ENCODE data around the gene NHSL2.

The NHSL2 gene

DNA sequence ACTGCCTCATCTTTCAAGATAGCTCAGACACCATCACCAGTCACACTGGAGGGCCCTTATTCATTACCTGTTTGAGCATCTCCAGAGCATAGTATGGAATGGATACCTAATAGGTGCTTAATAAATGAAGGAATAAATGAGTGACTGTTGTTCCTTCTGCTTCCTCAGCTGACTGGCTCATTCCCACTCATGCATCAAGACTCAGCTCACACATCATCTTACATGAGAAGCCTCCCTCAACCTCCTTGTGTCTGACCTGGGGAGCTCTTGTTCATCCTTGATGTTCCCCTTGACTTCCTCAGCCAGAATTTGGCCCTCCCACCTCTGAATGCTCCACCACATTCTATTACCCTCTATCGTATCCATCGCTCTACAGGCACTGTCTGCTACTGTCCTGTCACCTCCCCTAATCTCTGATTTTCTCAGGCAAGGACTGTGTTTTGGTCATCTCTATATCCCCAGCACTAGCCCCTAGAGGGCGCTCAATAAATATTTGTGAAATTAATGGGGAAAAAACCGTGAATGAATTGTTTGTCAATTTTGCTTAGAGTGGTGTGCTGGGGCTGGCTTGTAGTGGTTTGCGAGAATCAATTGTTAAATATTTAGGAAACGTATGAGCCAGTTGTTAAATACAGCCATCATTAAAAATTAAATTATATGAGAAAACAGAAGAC lies 88.3 kb downstream of the NHSL2 start:
- no peaks in the 10 kb centered on the region for H3K36me3 ChIP-seq (ENCODE audit: control insufficient read depth, insufficient read depth, low read length)
- H3K4me3 ChIP-seq (ENCODE audit: low read depth, low read length): no peak overlapping the region
- H3K27ac ChIP-seq (ENCODE audit: low read depth, low read length): no peak overlapping the region
- H3K9me3 ChIP-seq (ENCODE audit: control insufficient read depth, insufficient read depth, low read depth, low read length): peaks cover 5% of the 10 kb centered on the region; the same call in 1 of the 2 replicates
- peaks cover 79% of the 10 kb centered on the region for H3K4me1 ChIP-seq (ENCODE audit: control insufficient read depth, insufficient read depth, low read length)
- no peaks in the 10 kb centered on the region for H3K27me3 ChIP-seq (ENCODE audit: control insufficient read depth, insufficient read depth, low read length)
- H3K9ac ChIP-seq (ENCODE audit: low read length): no peak overlapping the region

GRCh38 chrX:71999535-71999934 lies 88.9 kb downstream of the NHSL2 start:
- Histone ChIP-seq H3K36me3 (ENCODE audit: control insufficient read depth, insufficient read depth, low read length) (no peaks in the 10 kb centered on the region), H3K27ac (ENCODE audit: low read depth, low read length) (no peak overlapping the region), H3K9me3 (ENCODE audit: control insufficient read depth, insufficient read depth, low read depth, low read length) (peaks cover under 1% of the 10 kb centered on the region; the same call in 1 of the 2 replicates), H3K4me1 (ENCODE audit: control insufficient read depth, insufficient read depth, low read length) (peaks cover 77% of the 10 kb centered on the region), H3K27me3 (ENCODE audit: control insufficient read depth, insufficient read depth, low read length) (no peaks in the 10 kb centered on the region), H3K4me3 (ENCODE audit: low read depth, low read length) (no peak overlapping the region), H3K9ac (ENCODE audit: low read length) (no peak overlapping the region)

DNA sequence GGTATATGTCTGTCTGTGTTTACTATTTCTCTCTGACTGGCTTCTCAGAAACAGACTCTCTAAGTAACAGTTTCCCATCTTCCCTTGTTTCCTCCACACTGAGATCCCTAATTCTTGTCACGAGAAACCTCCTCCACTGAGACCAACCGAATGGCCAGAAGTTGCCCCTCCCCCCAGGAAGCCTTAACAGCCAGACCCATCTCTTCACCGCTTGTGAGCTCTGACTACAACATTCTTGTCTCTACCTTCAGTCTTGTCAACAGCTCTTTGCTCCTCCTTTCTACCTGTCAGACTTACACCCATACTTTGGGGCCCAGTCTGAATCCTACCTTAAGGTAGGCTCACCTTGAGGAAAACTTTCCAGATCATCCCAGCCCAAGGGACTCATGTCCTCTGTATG lies 90.8 kb downstream of the NHSL2 start:
- Histone ChIP-seq H3K27ac (ENCODE audit: low read depth, low read length) (no peak overlapping the region), H3K4me3 (ENCODE audit: low read depth, low read length) (no peak overlapping the region), H3K36me3 (ENCODE audit: control insufficient read depth, insufficient read depth, low read length) (no peaks in the 10 kb centered on the region), H3K9me3 (ENCODE audit: control insufficient read depth, insufficient read depth, low read depth, low read length) (no peaks in the 10 kb centered on the region; the same call in 1 of the 2 replicates), H3K27me3 (ENCODE audit: control insufficient read depth, insufficient read depth, low read length) (no peaks in the 10 kb centered on the region), H3K9ac (ENCODE audit: low read length) (no peak overlapping the region), H3K4me1 (ENCODE audit: control insufficient read depth, insufficient read depth, low read length) (peaks cover 70% of the 10 kb centered on the region)

DNA sequence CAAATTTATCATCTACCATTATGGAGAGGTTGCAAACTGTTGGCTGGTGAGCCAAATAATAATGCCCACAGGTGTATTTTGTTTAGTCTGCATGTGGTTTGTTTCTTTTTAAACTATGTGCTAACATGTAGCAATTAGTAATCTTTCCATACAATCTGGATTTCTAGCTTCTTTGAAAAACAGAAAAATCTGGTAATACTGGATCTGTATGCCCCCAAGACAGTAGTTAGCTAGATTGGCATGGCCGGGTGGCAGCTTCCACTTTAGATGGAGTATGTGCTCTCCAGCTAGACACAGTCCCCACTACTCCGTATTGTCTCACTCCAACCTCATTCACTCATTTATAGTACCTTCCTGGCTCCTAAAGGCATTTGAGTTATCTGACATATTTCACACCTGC lies 91.3 kb downstream of the NHSL2 start:
- Histone ChIP-seq H3K36me3 (ENCODE audit: control insufficient read depth, insufficient read depth, low read length) (no peaks in the 10 kb centered on the region), H3K4me1 (ENCODE audit: control insufficient read depth, insufficient read depth, low read length) (peaks cover 65% of the 10 kb centered on the region), H3K9me3 (ENCODE audit: control insufficient read depth, insufficient read depth, low read depth, low read length) (no peaks in the 10 kb centered on the region; the same call in 1 of the 2 replicates), H3K27ac (ENCODE audit: low read depth, low read length) (no peak overlapping the region), H3K27me3 (ENCODE audit: control insufficient read depth, insufficient read depth, low read length) (no peaks in the 10 kb centered on the region), H3K4me3 (ENCODE audit: low read depth, low read length) (no peak overlapping the region), H3K9ac (ENCODE audit: low read length) (no peak overlapping the region)

- peaks cover 58% of the 10 kb centered on the region for H3K4me1 ChIP-seq (ENCODE audit: control insufficient read depth, insufficient read depth, low read length)
- H3K9me3 ChIP-seq (ENCODE audit: control insufficient read depth, insufficient read depth, low read depth, low read length): no peaks in the 10 kb centered on the region; the same call in 1 of the 2 replicates
- no peak overlapping the region for H3K27ac ChIP-seq (ENCODE audit: low read depth, low read length)
- no peak overlapping the region for H3K9ac ChIP-seq (ENCODE audit: low read length)
- no peaks in the 10 kb centered on the region for H3K36me3 ChIP-seq (ENCODE audit: control insufficient read depth, insufficient read depth, low read length)
- H3K4me3 ChIP-seq (ENCODE audit: low read depth, low read length): no peak overlapping the region
- H3K27me3 ChIP-seq (ENCODE audit: control insufficient read depth, insufficient read depth, low read length): no peaks in the 10 kb centered on the region
These were observed 92.2 kb downstream of the NHSL2 start for GRCh38 chrX:72002875-72003274.

DNA sequence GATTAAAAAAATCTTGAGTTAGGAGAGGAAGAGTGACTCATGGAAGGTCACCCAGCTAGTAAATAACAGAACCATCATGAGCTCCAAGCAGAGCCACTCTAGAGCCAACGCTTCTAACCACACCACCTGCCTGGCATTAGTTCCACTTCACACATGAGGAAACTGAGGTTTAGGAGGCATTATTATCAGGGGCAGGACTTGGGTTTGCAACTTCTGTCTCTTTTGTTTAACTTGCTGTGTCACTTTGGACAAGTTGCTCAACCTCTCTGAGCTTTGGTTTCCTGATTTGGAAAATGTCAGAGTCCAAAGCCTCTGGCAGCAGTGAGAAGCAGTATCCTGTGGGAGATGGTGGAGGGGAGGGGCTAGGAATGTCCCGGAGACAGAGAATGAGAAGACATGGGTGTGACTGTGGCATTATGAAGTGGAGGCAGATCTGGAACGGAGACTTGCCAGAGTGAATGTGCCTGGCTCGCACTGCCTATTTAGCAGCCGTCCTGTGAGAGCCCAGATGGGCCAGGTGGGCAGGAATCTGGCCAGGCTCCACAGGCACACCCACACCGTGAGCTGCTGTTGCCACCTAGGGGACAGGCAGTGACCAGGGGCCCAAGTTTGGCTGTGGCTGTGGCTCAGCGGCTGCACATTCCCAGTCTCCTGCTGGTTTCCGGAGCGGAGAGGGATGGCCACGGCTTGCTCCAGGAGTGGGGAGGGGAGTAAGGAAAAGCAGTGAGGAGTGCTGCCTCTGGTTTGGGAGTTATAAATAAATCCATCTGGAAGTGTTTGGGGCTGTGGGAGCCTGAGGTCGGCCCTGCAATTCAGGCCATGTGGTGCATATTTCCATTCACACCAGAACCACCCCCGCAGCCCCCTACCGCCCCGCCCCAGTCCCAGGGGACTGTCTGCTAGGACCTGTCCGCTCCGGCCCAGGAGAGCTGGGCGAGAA lies 93.4 kb downstream of the NHSL2 start:
- peaks cover 53% of the 10 kb centered on the region for H3K4me1 ChIP-seq (ENCODE audit: control insufficient read depth, insufficient read depth, low read length)
- H3K9ac ChIP-seq (ENCODE audit: low read length): peak overlapping the region; percentile 0
- no peaks in the 10 kb centered on the region for H3K36me3 ChIP-seq (ENCODE audit: control insufficient read depth, insufficient read depth, low read length)
- H3K4me3 ChIP-seq (ENCODE audit: low read depth, low read length): peak overlapping the region; percentile 31
- H3K9me3 ChIP-seq (ENCODE audit: control insufficient read depth, insufficient read depth, low read depth, low read length): no peaks in the 10 kb centered on the region; the same call in 1 of the 2 replicates
- no peaks in the 10 kb centered on the region for H3K27me3 ChIP-seq (ENCODE audit: control insufficient read depth, insufficient read depth, low read length)
- peak overlapping the region; percentile 27; the same call in 1 of the 2 replicates for H3K27ac ChIP-seq (ENCODE audit: low read depth, low read length)

GRCh38 chrX:72005046-72005445 lies 94.4 kb downstream of the NHSL2 start:
- Histone ChIP-seq H3K4me1 (ENCODE audit: control insufficient read depth, insufficient read depth, low read length) (peaks cover 49% of the 10 kb centered on the region), H3K27ac (ENCODE audit: low read depth, low read length) (no peak overlapping the region), H3K4me3 (ENCODE audit: low read depth, low read length) (no peak overlapping the region), H3K9ac (ENCODE audit: low read length) (peak overlapping the region; percentile 4), H3K9me3 (ENCODE audit: control insufficient read depth, insufficient read depth, low read depth, low read length) (peaks cover 6% of the 10 kb centered on the region; the same call in 1 of the 2 replicates), H3K36me3 (ENCODE audit: control insufficient read depth, insufficient read depth, low read length) (peaks cover 9% of the 10 kb centered on the region; the same call in 1 of the 2 replicates), H3K27me3 (ENCODE audit: control insufficient read depth, insufficient read depth, low read length) (no peaks in the 10 kb centered on the region)

GRCh38 chrX:72006461-72006860 lies 95.8 kb downstream of the NHSL2 start:
- Histone ChIP-seq H3K36me3 (ENCODE audit: control insufficient read depth, insufficient read depth, low read length) (peaks cover 18% of the 10 kb centered on the region), H3K4me3 (ENCODE audit: low read depth, low read length) (no peak overlapping the region), H3K27ac (ENCODE audit: low read depth, low read length) (no peak overlapping the region), H3K4me1 (ENCODE audit: control insufficient read depth, insufficient read depth, low read length) (peaks cover 35% of the 10 kb centered on the region), H3K27me3 (ENCODE audit: control insufficient read depth, insufficient read depth, low read length) (no peaks in the 10 kb centered on the region), H3K9ac (ENCODE audit: low read length) (no peak overlapping the region), H3K9me3 (ENCODE audit: control insufficient read depth, insufficient read depth, low read depth, low read length) (peaks cover 14% of the 10 kb centered on the region; the same call in 1 of the 2 replicates)

DNA sequence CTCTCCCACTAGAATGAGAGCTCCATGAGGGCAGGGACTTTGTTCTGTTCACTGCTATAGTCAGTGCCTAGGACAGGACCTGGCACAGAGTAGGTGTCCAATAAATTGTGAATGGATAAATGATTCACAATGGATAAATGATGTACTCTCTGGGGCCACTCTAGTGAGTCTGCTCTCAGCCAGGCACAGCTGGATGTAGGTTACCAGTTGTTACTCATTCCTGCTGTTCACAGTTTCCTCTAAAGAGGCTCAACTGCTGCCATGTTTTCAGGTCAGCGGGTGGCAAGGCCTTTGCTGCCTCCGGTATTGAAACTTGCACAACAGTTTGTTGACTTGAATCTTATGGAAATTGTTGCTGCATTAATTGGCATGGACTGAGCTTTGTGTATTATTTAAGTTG lies 99.1 kb downstream of the NHSL2 start:
- H3K4me3 ChIP-seq (ENCODE audit: low read depth, low read length): no peak overlapping the region
- no peaks in the 10 kb centered on the region for H3K27me3 ChIP-seq (ENCODE audit: control insufficient read depth, insufficient read depth, low read length)
- peaks cover 19% of the 10 kb centered on the region; the same call in 1 of the 2 replicates for H3K9me3 ChIP-seq (ENCODE audit: control insufficient read depth, insufficient read depth, low read depth, low read length)
- no peak overlapping the region for H3K9ac ChIP-seq (ENCODE audit: low read length)
- peaks cover 5% of the 10 kb centered on the region for H3K4me1 ChIP-seq (ENCODE audit: control insufficient read depth, insufficient read depth, low read length)
- no peak overlapping the region for H3K27ac ChIP-seq (ENCODE audit: low read depth, low read length)
- peaks cover 18% of the 10 kb centered on the region for H3K36me3 ChIP-seq (ENCODE audit: control insufficient read depth, insufficient read depth, low read length)

DNA sequence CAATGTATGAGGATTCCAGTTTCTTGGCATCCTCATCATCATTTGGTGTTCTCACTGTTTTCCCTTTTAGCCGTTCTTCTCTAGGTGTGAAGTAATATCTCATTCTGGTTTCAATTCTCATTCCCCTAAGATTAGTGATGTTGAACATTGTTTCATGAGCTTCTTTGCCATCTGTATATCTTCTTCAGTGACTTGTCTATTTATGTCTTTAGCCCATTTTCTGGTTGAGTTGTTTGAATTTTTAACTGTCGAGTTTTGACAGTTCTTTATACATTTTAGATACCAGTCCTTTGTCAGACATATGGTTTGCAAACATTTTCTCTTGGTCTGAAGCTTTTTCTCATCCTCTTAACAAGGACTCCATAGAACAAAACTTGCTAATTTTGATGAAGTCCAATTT lies 101.1 kb downstream of the NHSL2 start:
- Histone ChIP-seq H3K9me3 (ENCODE audit: control insufficient read depth, insufficient read depth, low read depth, low read length) (peaks cover 19% of the 10 kb centered on the region; the same call in 1 of the 2 replicates), H3K27ac (ENCODE audit: low read depth, low read length) (no peak overlapping the region), H3K4me1 (ENCODE audit: control insufficient read depth, insufficient read depth, low read length) (no peaks in the 10 kb centered on the region), H3K36me3 (ENCODE audit: control insufficient read depth, insufficient read depth, low read length) (peaks cover 18% of the 10 kb centered on the region), H3K4me3 (ENCODE audit: low read depth, low read length) (no peak overlapping the region), H3K27me3 (ENCODE audit: control insufficient read depth, insufficient read depth, low read length) (no peaks in the 10 kb centered on the region), H3K9ac (ENCODE audit: low read length) (no peak overlapping the region)

DNA sequence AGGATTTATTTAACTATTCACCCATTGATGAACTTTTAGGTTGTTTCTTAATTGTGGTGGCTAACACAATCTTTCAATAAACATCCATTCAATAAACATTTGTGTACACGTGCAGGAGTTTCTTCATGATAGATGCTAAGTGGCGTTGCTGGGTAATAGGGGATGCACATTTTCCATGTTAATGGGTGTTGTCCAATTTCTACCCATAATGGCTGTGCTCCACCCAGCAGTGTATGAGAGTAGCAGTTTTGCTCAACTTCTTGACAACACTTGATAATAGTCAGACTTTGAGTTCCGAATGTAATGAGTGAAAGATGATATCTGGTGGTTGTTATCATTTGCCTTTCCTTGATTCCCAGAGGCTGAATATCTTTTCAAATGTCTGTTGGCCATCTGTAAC lies 104.7 kb downstream of the NHSL2 start:
- peaks cover 12% of the 10 kb centered on the region; the same call in 1 of the 2 replicates for H3K9me3 ChIP-seq (ENCODE audit: control insufficient read depth, insufficient read depth, low read depth, low read length)
- H3K4me3 ChIP-seq (ENCODE audit: low read depth, low read length): no peak overlapping the region
- no peak overlapping the region for H3K27ac ChIP-seq (ENCODE audit: low read depth, low read length)
- no peak overlapping the region for H3K9ac ChIP-seq (ENCODE audit: low read length)
- peaks cover 18% of the 10 kb centered on the region for H3K27me3 ChIP-seq (ENCODE audit: control insufficient read depth, insufficient read depth, low read length)
- H3K4me1 ChIP-seq (ENCODE audit: control insufficient read depth, insufficient read depth, low read length): peaks cover 14% of the 10 kb centered on the region
- peaks cover 6% of the 10 kb centered on the region for H3K36me3 ChIP-seq (ENCODE audit: control insufficient read depth, insufficient read depth, low read length)

Data from HUES6 (cell line).